SH-SY5Y (cell line): ENCODE results near the gene COG2.

Source experiments
- GATA2 ChIP-seq: IDR thresholded peaks from 2 replicates; pipeline ENCODE4 v1.6.1; 2011; ENCODE audit warnings: mild to moderate bottlenecking, low read depth, low read length
- GATA3 ChIP-seq: IDR thresholded peaks from 2 replicates; pipeline ENCODE4 v1.6.1; 2011; ENCODE audit warnings: low read depth, mild to moderate bottlenecking, low read length, moderate library complexity

GRCh38 chr1:230681599-230681998, 39.3 kb downstream of the COG2 start:
- TF ChIP-seq GATA2 (no peak), GATA3 (no peak)
